Activated CD8-positive, alpha-beta T cell treated with anti-CD3 and anti-CD28 coated beads, Interleukin-2, amount 10 ng/mL, durations not matched to agents 7 days and 5 days (primary cell): ENCODE measurements around the gene NRG3. TPM values are rescaled to one million over a fixed set of nuclear protein-coding genes. Genes with fewer than 3 reads are reported as not detected.

ENCODE experiments used
- ATAC-seq: fragments of 150-1000 bp; cut with Tn5 transposase; one replicate; pipeline ENCODE4 v1.10.0; 2021; ENCODE audit warnings: moderate library complexity
- CTCF ChIA-PET: fragments of 350-600 bp; sonication (Branson Sonifier 250); formaldehyde crosslinking; loops from one replicate; lab custom pipeline; 2021; ENCODE audit warnings: antibody characterized with exemption; lab: Charles Lee
- POLR2A ChIA-PET: fragments of 350-600 bp; sonication (Branson Sonifier 250); formaldehyde crosslinking; loops from one replicate; lab custom pipeline; 2021; ENCODE audit warnings: antibody characterized with exemption; lab: Charles Lee
- DNase-seq: peaks from one replicate; pipeline ENCODE4 v3.0.0-alpha.2; 2020
- H3K27ac Mint-ChIP-seq: one replicate; pipeline ENCODE4 v1.8.0; 2021; ENCODE audit warnings: mild to moderate bottlenecking, mixed read lengths
- H3K27me3 Mint-ChIP-seq: one replicate; pipeline ENCODE4 v1.8.0; 2021; ENCODE audit warnings: low read depth, mixed read lengths
- H3K36me3 Mint-ChIP-seq: one replicate; pipeline ENCODE4 v1.8.0; 2021; ENCODE audit warnings: low read depth, mixed read lengths
- H3K4me1 Mint-ChIP-seq: one replicate; pipeline ENCODE4 v1.8.0; 2021; ENCODE audit warnings: low read depth, mixed read lengths
- H3K4me3 Mint-ChIP-seq: one replicate; pipeline ENCODE4 v1.8.0; 2021; ENCODE audit warnings: mild to moderate bottlenecking, mixed read lengths
- H3K9me3 Mint-ChIP-seq: one replicate; pipeline ENCODE4 v1.8.0; 2022; ENCODE audit warnings: mixed read lengths; ENCODE audit not compliant: insufficient read depth
- total RNA-seq, 2 experiments: library from RNA; stranded (reverse); gene quantifications; one replicate each; pipeline ENCODE4 v1.2.3, GENCODE V29; 2021

NRG3 gene
- total RNA-seq, 2 experiments from 2014 or later: not detected

DNA sequence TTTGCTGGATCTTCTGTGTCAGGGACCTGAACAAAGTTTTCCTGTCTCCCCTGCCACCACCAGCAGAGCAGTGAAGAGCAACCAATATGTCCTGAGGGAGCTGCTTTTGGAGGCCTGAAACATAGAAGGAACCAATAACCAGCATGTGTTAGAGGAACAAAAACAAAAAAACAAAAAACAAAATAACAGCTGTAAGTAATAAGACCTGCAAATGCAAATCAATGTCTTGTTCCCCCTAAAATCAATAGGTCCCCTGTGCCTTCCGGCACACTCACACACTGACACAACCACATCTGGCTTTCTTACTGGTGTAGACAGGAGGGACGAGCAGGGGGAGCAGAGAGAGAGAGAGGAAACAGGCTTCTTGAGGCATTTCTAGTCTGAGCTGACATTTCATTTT, 94.1 kb downstream of the NRG3 start:
- H3K4me3 Mint-ChIP-seq: no peak overlapping the region
- no peak overlapping the region for H3K27ac Mint-ChIP-seq
- no peaks in the 10 kb centered on the region for H3K9me3 Mint-ChIP-seq
- no peaks in the 10 kb centered on the region for H3K36me3 Mint-ChIP-seq
- ATAC-seq (no peak), DNase-seq (no peak)
- ChIA-PET POLR2A (no interaction called here), CTCF (no interaction called here)
- H3K27me3 Mint-ChIP-seq: no peaks in the 10 kb centered on the region
- no peaks in the 10 kb centered on the region for H3K4me1 Mint-ChIP-seq

DNA sequence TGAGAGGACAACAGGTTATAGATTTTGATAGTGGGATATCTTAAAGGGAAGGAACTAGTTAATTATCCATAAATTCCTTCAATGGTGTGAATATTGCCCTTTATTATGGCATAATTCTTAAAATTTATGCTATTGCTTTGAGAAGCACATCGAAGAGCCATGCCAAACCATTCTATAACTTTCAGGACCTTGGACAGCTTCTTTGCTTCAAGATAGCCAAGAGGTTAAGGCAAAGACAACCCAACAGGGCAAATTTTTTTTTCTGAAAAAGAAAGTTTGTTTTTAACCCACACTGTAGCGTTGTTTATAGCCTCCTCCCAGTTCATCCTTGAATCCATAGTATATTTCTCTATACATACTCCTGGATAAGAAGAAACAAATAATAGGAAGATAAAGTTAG, 103.2 kb downstream of the NRG3 start:
- Mint-ChIP-seq H3K4me3 (no peak overlapping the region), H3K36me3 (no peaks in the 10 kb centered on the region), H3K9me3 (peaks cover 6% of the 10 kb centered on the region), H3K4me1 (no peaks in the 10 kb centered on the region), H3K27me3 (no peaks in the 10 kb centered on the region), H3K27ac (no peak overlapping the region)
- ATAC-seq (no peak), DNase-seq (no peak)
- ChIA-PET POLR2A (no interaction called here), CTCF (no interaction called here)

DNA sequence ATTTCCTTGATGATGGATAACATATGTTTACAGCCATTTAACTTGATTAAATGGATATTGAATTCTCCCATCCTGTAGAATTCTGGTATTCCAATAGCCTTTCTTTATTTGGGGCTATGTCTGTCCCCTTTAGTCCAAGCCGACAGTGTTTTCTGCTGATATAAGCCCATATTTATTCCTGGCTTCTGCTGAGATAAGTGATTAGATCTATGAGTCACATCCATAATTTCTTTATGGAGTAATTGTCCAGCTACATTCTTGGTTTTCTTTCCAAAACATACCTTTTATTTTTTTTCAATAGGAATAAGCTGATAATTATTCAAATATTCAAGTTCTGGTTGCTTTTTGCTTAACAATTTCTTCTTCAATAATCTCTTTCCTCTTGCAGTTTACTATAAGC, 106.7 kb downstream of the NRG3 start:
- Mint-ChIP-seq H3K9me3 (peaks cover 6% of the 10 kb centered on the region), H3K36me3 (no peaks in the 10 kb centered on the region), H3K4me1 (no peaks in the 10 kb centered on the region), H3K4me3 (no peak overlapping the region), H3K27ac (no peak overlapping the region), H3K27me3 (no peaks in the 10 kb centered on the region)
- no peak for DNase-seq
- no peak for ATAC-seq
- ChIA-PET CTCF (no interaction called here), POLR2A (no interaction called here)

DNA sequence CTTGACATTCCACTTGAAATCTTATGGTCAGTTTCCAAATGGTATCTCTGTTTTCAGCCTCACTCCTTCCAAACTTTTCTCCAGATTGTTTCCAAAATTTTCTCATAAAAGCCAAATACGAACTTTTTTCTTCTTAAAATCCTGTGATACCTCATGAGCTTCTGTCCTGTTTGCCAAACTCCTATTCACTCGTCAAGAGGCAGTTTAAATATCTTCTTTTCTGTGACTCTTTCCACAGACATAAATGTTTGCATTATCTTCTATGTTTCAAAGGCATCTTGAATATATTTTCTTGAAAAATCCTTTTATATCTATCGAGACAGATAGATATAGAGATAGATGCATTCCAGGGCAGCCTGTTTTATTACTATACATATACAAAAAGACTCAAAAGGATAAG, 109.4 kb downstream of the NRG3 start:
- Mint-ChIP-seq H3K9me3 (peaks cover 6% of the 10 kb centered on the region), H3K27ac (no peak overlapping the region), H3K4me3 (no peak overlapping the region), H3K36me3 (no peaks in the 10 kb centered on the region), H3K27me3 (no peaks in the 10 kb centered on the region), H3K4me1 (no peaks in the 10 kb centered on the region)
- ATAC-seq: no peak
- ChIA-PET POLR2A (no interaction called here), CTCF (no interaction called here)
- no peak for DNase-seq

GRCh38 chr10:81995254-81995653, 120.3 kb downstream of the NRG3 start:
- Mint-ChIP-seq H3K27ac (no peak overlapping the region), H3K27me3 (no peaks in the 10 kb centered on the region), H3K9me3 (peaks cover 2% of the 10 kb centered on the region), H3K4me1 (no peaks in the 10 kb centered on the region), H3K4me3 (no peak overlapping the region), H3K36me3 (no peaks in the 10 kb centered on the region)
- ChIA-PET CTCF (no interaction called here), POLR2A (no interaction called here)
- no peak for ATAC-seq
- DNase-seq: no peak

DNA sequence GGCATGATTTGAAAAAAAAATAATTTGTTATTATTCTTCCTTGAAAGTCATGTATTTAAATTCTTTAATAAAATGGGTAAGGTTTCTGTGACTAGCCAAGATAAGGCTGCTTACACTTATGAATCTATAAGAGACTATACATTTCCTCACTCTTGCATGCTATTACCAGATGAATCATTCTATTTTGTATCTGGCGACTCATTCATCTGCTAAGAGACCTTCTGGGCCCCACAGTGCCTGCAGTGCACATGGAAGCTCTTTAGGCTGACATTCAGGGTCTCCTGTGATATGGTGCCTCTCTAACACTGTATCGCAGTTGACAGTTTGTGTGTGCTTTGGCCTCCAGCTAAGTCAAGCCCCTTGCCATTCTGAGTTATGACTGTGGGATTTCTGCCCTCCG, 121.9 kb downstream of the NRG3 start:
- Mint-ChIP-seq H3K36me3 (no peaks in the 10 kb centered on the region), H3K4me3 (no peak overlapping the region), H3K27ac (no peak overlapping the region), H3K9me3 (peaks cover 3% of the 10 kb centered on the region), H3K27me3 (no peaks in the 10 kb centered on the region), H3K4me1 (no peaks in the 10 kb centered on the region)
- DNase-seq (no peak), ATAC-seq (no peak)
- CTCF ChIA-PET: no interaction called here
- POLR2A ChIA-PET: no interaction called here

DNA sequence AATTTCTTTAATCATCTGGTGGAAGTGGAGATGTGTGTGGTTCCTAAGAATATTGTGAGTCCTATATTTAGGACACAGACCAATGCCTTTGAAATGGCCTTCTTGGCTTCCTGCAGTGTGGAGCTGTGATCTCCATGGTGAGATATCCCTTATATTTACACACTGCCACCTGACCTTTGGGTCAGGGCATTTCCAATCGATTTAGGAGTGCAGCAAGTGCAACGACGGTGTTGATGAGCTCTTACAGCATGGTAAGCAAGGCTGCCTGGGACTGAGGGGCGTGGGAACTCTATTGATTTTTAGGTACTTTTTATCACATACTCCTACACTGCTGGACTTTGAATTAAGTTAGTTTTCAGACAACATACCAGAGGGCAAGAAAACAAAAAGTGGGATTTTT, 146.0 kb downstream of the NRG3 start:
- POLR2A ChIA-PET: no interaction called here
- DNase-seq: no peak
- Mint-ChIP-seq H3K4me3 (no peak overlapping the region), H3K27me3 (no peaks in the 10 kb centered on the region), H3K9me3 (peaks cover 10% of the 10 kb centered on the region), H3K4me1 (no peaks in the 10 kb centered on the region), H3K36me3 (no peaks in the 10 kb centered on the region), H3K27ac (no peak overlapping the region)
- CTCF ChIA-PET: no interaction called here
- no peak for ATAC-seq

DNA sequence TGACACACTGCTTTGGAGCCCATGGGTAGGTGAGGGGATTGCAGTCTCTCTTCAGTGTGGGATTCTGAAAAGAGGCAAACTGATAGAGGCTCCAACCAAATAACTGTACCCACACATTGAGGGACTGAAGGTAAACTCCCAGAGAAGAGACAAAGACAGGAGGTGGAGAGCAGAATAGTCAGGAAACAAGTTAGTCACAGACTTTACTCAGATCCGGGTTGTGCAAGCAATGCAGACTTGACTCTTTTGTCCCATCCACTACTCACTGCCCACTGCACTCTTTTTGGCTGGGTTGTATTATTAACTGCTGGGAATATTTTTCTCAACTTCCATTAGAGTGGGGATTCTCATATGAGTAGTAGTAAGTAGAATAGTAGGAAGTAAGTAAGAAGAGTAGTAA, 152.7 kb downstream of the NRG3 start:
- Mint-ChIP-seq H3K4me3 (no peak overlapping the region), H3K4me1 (no peaks in the 10 kb centered on the region), H3K9me3 (no peaks in the 10 kb centered on the region), H3K27ac (no peak overlapping the region), H3K27me3 (no peaks in the 10 kb centered on the region), H3K36me3 (no peaks in the 10 kb centered on the region)
- ChIA-PET POLR2A (no interaction called here), CTCF (no interaction called here)
- ATAC-seq: no peak
- DNase-seq: no peak

DNA sequence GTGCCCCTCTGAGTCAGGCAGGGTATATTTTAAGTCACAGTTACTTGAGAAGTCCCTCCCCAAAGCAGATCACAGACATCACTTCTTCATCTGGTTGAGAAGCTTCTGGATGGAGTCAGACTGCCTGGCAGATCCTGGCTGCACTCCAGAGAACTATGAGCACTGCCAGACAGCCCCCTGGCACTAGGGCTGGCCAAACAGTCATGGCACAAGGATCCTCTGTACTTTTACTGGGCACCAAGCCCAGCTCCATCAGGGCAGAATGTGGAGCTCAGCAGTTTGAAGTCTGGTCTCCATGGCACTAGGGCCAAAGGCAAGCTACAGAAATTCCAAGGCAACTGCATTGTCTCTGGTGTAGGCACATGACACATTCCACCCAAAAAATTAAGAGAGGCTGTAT, 162.1 kb downstream of the NRG3 start:
- CTCF ChIA-PET: no interaction called here
- no peaks in the 10 kb centered on the region for H3K36me3 Mint-ChIP-seq
- POLR2A ChIA-PET: no interaction called here
- H3K4me3 Mint-ChIP-seq: no peak overlapping the region
- no peak for ATAC-seq
- no peak for DNase-seq
- no peaks in the 10 kb centered on the region for H3K27me3 Mint-ChIP-seq
- no peak overlapping the region for H3K27ac Mint-ChIP-seq
- no peaks in the 10 kb centered on the region for H3K4me1 Mint-ChIP-seq
- no peaks in the 10 kb centered on the region for H3K9me3 Mint-ChIP-seq

DNA sequence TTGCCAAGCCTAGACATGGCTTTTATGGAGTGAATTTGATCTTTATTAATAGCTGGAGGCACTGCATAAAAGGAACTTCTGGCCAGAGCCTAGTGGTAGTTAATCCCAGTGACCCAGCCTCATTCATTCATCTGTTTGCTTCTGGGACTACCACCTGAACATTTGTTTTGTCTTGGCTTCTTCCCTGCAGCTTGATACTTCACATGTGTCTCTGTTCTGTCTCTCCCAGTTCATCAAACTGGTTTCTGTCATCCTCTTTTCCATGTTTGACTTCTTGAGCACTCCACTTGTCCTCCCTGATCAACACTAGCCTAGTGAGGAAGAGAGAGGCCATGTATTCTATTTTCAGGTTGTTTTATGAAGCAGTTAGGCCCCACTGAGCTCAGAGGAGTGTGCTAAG, 163.6 kb downstream of the NRG3 start:
- no peaks in the 10 kb centered on the region for H3K36me3 Mint-ChIP-seq
- H3K4me1 Mint-ChIP-seq: no peaks in the 10 kb centered on the region
- POLR2A ChIA-PET: interaction anchor here (0.6 kb wide), 1 partner anchor 120 kb away, joined by 4 read pairs; no protein-coding TSS in a partner anchor
- no peak overlapping the region for H3K27ac Mint-ChIP-seq
- ATAC-seq (no peak), DNase-seq (no peak)
- CTCF ChIA-PET: no interaction called here
- no peaks in the 10 kb centered on the region for H3K9me3 Mint-ChIP-seq
- H3K27me3 Mint-ChIP-seq: no peaks in the 10 kb centered on the region
- H3K4me3 Mint-ChIP-seq: no peak overlapping the region

DNA sequence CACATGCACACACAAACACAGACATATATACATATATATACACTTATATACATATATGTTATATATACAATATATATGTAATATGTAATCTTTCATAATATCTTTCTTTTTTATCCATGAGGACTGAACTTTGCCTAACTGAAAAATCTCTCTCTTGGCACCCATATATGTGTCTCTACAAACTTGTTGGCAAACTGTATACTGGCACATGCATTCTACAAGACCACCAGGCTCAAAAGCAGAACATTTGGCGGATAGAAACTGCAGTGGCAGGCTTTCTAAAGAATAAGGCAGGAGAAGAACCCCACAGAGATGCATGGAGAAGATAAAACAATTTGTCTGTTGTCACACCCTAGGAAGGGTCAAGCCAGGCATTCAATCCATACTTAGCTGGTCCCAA, 165.3 kb downstream of the NRG3 start:
- no peak overlapping the region for H3K4me3 Mint-ChIP-seq
- POLR2A ChIA-PET: no interaction called here
- no peak overlapping the region for H3K27ac Mint-ChIP-seq
- ATAC-seq: no peak
- no peak for DNase-seq
- no peaks in the 10 kb centered on the region for H3K4me1 Mint-ChIP-seq
- H3K9me3 Mint-ChIP-seq: no peaks in the 10 kb centered on the region
- CTCF ChIA-PET: no interaction called here
- H3K27me3 Mint-ChIP-seq: no peaks in the 10 kb centered on the region
- H3K36me3 Mint-ChIP-seq: no peaks in the 10 kb centered on the region

DNA sequence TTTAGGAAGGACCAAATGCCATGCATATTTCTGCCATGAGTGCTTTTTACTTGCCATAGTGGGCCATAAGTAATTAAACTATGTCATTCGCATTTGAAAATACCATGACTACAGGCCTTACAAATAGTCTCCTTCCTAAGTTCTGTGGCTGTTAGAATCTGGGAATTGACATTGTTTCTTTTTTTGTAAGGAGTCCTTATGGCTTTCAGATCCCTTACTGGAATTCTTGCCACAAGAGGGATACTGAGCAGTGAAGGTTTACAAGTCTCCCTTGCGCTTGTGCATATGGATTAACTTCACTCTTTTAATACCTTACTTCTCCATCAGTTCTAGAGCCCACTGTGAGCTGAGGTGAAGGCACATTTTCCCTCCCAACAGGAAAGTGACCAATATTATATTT, 166.0 kb downstream of the NRG3 start:
- H3K4me3 Mint-ChIP-seq: no peak overlapping the region
- H3K27ac Mint-ChIP-seq: no peak overlapping the region
- no peaks in the 10 kb centered on the region for H3K27me3 Mint-ChIP-seq
- no peaks in the 10 kb centered on the region for H3K36me3 Mint-ChIP-seq
- ChIA-PET CTCF (no interaction called here), POLR2A (no interaction called here)
- no peaks in the 10 kb centered on the region for H3K4me1 Mint-ChIP-seq
- no peak for DNase-seq
- no peaks in the 10 kb centered on the region for H3K9me3 Mint-ChIP-seq
- ATAC-seq: no peak

GRCh38 chr10:82056391-82056790, 181.4 kb downstream of the NRG3 start:
- H3K4me1 Mint-ChIP-seq: no peaks in the 10 kb centered on the region
- no peak for DNase-seq
- CTCF ChIA-PET: no interaction called here
- ATAC-seq: no peak
- POLR2A ChIA-PET: no interaction called here
- no peaks in the 10 kb centered on the region for H3K9me3 Mint-ChIP-seq
- no peaks in the 10 kb centered on the region for H3K27me3 Mint-ChIP-seq
- no peak overlapping the region for H3K27ac Mint-ChIP-seq
- no peaks in the 10 kb centered on the region for H3K36me3 Mint-ChIP-seq
- no peak overlapping the region for H3K4me3 Mint-ChIP-seq
